CD8-positive, alpha-beta memory T cell (primary cell): ENCODE data around the gene ABCC4. TPM values are rescaled to one million over a fixed set of nuclear protein-coding genes. Genes with fewer than 3 reads are reported as not detected.

Source experiments
- CTCF ChIA-PET: fragments of 350-600 bp; sonication (Branson Sonifier 250); formaldehyde crosslinking; loops from one replicate; lab custom pipeline; 2021; ENCODE audit warnings: antibody characterized with exemption; lab: Charles Lee
- POLR2A ChIA-PET: fragments of 350-600 bp; sonication (Branson Sonifier 250); formaldehyde crosslinking; loops from one replicate; lab custom pipeline; 2021; ENCODE audit warnings: antibody characterized with exemption; lab: Charles Lee
- DNase-seq, 5 donors: peaks; one replicate each; pipeline versions ENCODE4 v3.0.0 to v3.0.0-alpha.2; 2020 to 2022; ENCODE audit warnings: mixed read lengths in 1 of 5
- H3K27ac ChIP-seq: one replicate; pipeline ENCODE4 v1.7.0; 2013; ENCODE audit warnings: low read depth, mild to moderate bottlenecking, low read length, moderate library complexity
- H3K27me3 ChIP-seq: 2 replicates; pipeline ENCODE4 v1.7.0; 2013; ENCODE audit warnings: low read length, mild to moderate bottlenecking; ENCODE audit not compliant: insufficient read depth, poor library complexity, severe bottlenecking
- H3K36me3 ChIP-seq: 2 replicates; pipeline ENCODE4 v1.7.0; 2013; ENCODE audit warnings: mild to moderate bottlenecking, low read length, moderate library complexity; ENCODE audit not compliant: insufficient read depth
- H3K4me1 ChIP-seq: 2 replicates; pipeline ENCODE4 v1.7.0; 2013; ENCODE audit warnings: mild to moderate bottlenecking, low read length, moderate library complexity; ENCODE audit not compliant: insufficient read depth
- H3K4me3 ChIP-seq: 2 replicates; pipeline ENCODE4 v1.7.0; 2013; ENCODE audit warnings: mild to moderate bottlenecking, low read length
- H3K9me3 ChIP-seq: 2 replicates; pipeline ENCODE4 v1.7.0; 2013; ENCODE audit warnings: mild to moderate bottlenecking, low read length
- H3K27ac Mint-ChIP-seq, 8 donors: one replicate each; pipeline ENCODE4 v1.8.0; 2020 to 2021; ENCODE audit warnings: mixed read lengths in 8 of 8, mild to moderate bottlenecking in 6 of 8, inconsistent platforms in 3 of 8, moderate library complexity in 3 of 8
- H3K27me3 Mint-ChIP-seq, 2 donors: one replicate each; pipeline ENCODE4 v1.8.0; 2020 to 2021; ENCODE audit warnings: mixed read lengths in 2 of 2, mild to moderate bottlenecking in 1 of 2, moderate library complexity in 1 of 2
- H3K36me3 Mint-ChIP-seq, 3 donors: one replicate each; pipeline ENCODE4 v1.8.0; 2020 to 2021; ENCODE audit warnings: mixed read lengths in 3 of 3, inconsistent platforms in 1 of 3, mild to moderate bottlenecking in 1 of 3
- H3K4me1 Mint-ChIP-seq, 3 donors: one replicate each; pipeline ENCODE4 v1.8.0; 2020 to 2021; ENCODE audit warnings: mixed read lengths in 3 of 3, inconsistent platforms in 1 of 3, mild to moderate bottlenecking in 1 of 3
- H3K4me3 Mint-ChIP-seq, 7 donors: one replicate each; pipeline ENCODE4 v1.8.0; 2020 to 2021; ENCODE audit warnings: mixed read lengths in 7 of 7, mild to moderate bottlenecking in 6 of 7, moderate library complexity in 4 of 7, inconsistent platforms in 2 of 7
- H3K9me3 Mint-ChIP-seq, 5 donors: one replicate each; pipeline ENCODE4 v1.8.0; 2020 to 2022; ENCODE audit warnings: mixed read lengths in 5 of 5, mild to moderate bottlenecking in 3 of 5, moderate library complexity in 2 of 5, inconsistent platforms in 1 of 5
- polyA plus RNA-seq: library from polyadenylated mRNA; unstranded; fragments of 300-500 nt; fragmentation: Illumina TruSeq; gene quantifications from one replicate; pipeline ENCODE4 v1.2.3, GENCODE V29; 2021
- total RNA-seq, 2 experiments: library from RNA; stranded (reverse); gene quantifications; one replicate each; pipeline ENCODE4 v1.2.3, GENCODE V29; 2021

The ABCC4 gene
- total and polyA plus RNA-seq, 3 experiments from 2014 or later, result 3.0 to 12.5 (median 11.2) TPM

- H3K36me3 ChIP-seq, result no peaks in the 10 kb centered on the region
- Mint-ChIP-seq H3K4me3 (no peak overlapping the region), H3K36me3 (peaks cover 29 to 69% (median 32%) of the 10 kb centered on the region in 3 donors), H3K4me1 (no peaks in the 10 kb centered on the region), H3K27me3 (no peaks in the 10 kb centered on the region), H3K9me3 (peaks cover 7 to 17% (median 11%) of the 10 kb centered on the region in 5 donors), H3K27ac (no peak overlapping the region)
- H3K27ac ChIP-seq, result no peak overlapping the region
- H3K9me3 ChIP-seq, result no peaks in the 10 kb centered on the region
- H3K27me3 ChIP-seq, result no peaks in the 10 kb centered on the region
- ChIA-PET POLR2A (no interaction called here), CTCF (no interaction called here)
- no peak overlapping the region for H3K4me3 ChIP-seq
- no peak for DNase-seq
- no peaks in the 10 kb centered on the region for H3K4me1 ChIP-seq
These were observed 201.7 kb downstream of the ABCC4 start for GRCh38 chr13:95099541-95099940.

GRCh38 chr13:95098916-95099315 is 202.3 kb downstream of the ABCC4 start:
- no peaks in the 10 kb centered on the region for H3K27me3 Mint-ChIP-seq
- peaks cover 7 to 19% (median 11%) of the 10 kb centered on the region in 5 donors for H3K9me3 Mint-ChIP-seq
- Histone ChIP-seq H3K4me1 (no peaks in the 10 kb centered on the region), H3K27ac (no peak overlapping the region), H3K4me3 (no peak overlapping the region), H3K36me3 (no peaks in the 10 kb centered on the region), H3K9me3 (no peaks in the 10 kb centered on the region), H3K27me3 (no peaks in the 10 kb centered on the region)
- H3K4me1 Mint-ChIP-seq, result no peaks in the 10 kb centered on the region
- CTCF ChIA-PET, result no interaction called here
- no peak overlapping the region for H3K4me3 Mint-ChIP-seq
- peak overlapping the region in 1 of 8 donors; percentile 47 for H3K27ac Mint-ChIP-seq
- POLR2A ChIA-PET, result no interaction called here
- no peak for DNase-seq
- H3K36me3 Mint-ChIP-seq, result peaks cover 28 to 73% (median 33%) of the 10 kb centered on the region in 3 donors

- no peak for DNase-seq
- Mint-ChIP-seq H3K9me3 (peaks cover 5 to 28% (median 7%) of the 10 kb centered on the region in 5 donors), H3K27me3 (no peaks in the 10 kb centered on the region), H3K4me3 (no peak overlapping the region), H3K27ac (no peak overlapping the region), H3K4me1 (peaks cover 0 to 2% (median 0%) of the 10 kb centered on the region in 3 donors), H3K36me3 (peaks cover 33 to 65% (median 36%) of the 10 kb centered on the region in 3 donors)
- H3K4me1 ChIP-seq, result no peaks in the 10 kb centered on the region
- H3K4me3 ChIP-seq, result no peak overlapping the region
- ChIA-PET CTCF (no interaction called here), POLR2A (no interaction called here)
- no peaks in the 10 kb centered on the region for H3K9me3 ChIP-seq
- no peaks in the 10 kb centered on the region for H3K36me3 ChIP-seq
- H3K27ac ChIP-seq, result no peak overlapping the region
- no peaks in the 10 kb centered on the region for H3K27me3 ChIP-seq
These were observed 209.5 kb downstream of the ABCC4 start for GRCh38 chr13:95091755-95092154.

GRCh38 chr13:95087746-95088305 is 213.4 kb downstream of the ABCC4 start:
- Histone ChIP-seq H3K27me3 (no peaks in the 10 kb centered on the region), H3K36me3 (no peaks in the 10 kb centered on the region), H3K4me1 (no peaks in the 10 kb centered on the region), H3K9me3 (no peaks in the 10 kb centered on the region), H3K4me3 (no peak overlapping the region), H3K27ac (no peak overlapping the region)
- peaks cover 1 to 7% (median 4%) of the 10 kb centered on the region in 5 donors for H3K9me3 Mint-ChIP-seq
- H3K36me3 Mint-ChIP-seq, result peaks cover 15 to 26% (median 19%) of the 10 kb centered on the region in 3 donors
- H3K27me3 Mint-ChIP-seq, result no peaks in the 10 kb centered on the region
- ChIA-PET CTCF (no interaction called here), POLR2A (no interaction called here)
- peaks cover 0 to 2% (median 0%) of the 10 kb centered on the region in 3 donors for H3K4me1 Mint-ChIP-seq
- DNase-seq, result no peak
- H3K27ac Mint-ChIP-seq, result no peak overlapping the region
- no peak overlapping the region for H3K4me3 Mint-ChIP-seq

GRCh38 chr13:95086761-95087160 is 214.5 kb downstream of the ABCC4 start:
- POLR2A ChIA-PET, result interaction anchor here (0.6 kb wide), 1 partner anchor 10 kb away, joined by 4 read pairs; no protein-coding TSS in a partner anchor
- Mint-ChIP-seq H3K27me3 (no peaks in the 10 kb centered on the region), H3K4me3 (no peak overlapping the region), H3K9me3 (peaks cover 0 to 2% (median 0%) of the 10 kb centered on the region in 5 donors), H3K36me3 (peaks cover 11 to 18% (median 16%) of the 10 kb centered on the region in 3 donors), H3K27ac (no peak overlapping the region), H3K4me1 (peaks cover 0 to 2% (median 0%) of the 10 kb centered on the region in 3 donors)
- no peak overlapping the region for H3K27ac ChIP-seq
- H3K4me3 ChIP-seq, result no peak overlapping the region
- no peaks in the 10 kb centered on the region for H3K27me3 ChIP-seq
- DNase-seq, result no peak
- CTCF ChIA-PET, result no interaction called here
- H3K36me3 ChIP-seq, result no peaks in the 10 kb centered on the region
- no peaks in the 10 kb centered on the region for H3K9me3 ChIP-seq
- no peaks in the 10 kb centered on the region for H3K4me1 ChIP-seq

GRCh38 chr13:95083758-95084157 is 217.5 kb downstream of the ABCC4 start:
- H3K9me3 Mint-ChIP-seq, result no peaks in the 10 kb centered on the region
- no peaks in the 10 kb centered on the region for H3K9me3 ChIP-seq
- H3K4me1 ChIP-seq, result no peaks in the 10 kb centered on the region
- H3K27me3 Mint-ChIP-seq, result no peaks in the 10 kb centered on the region
- ChIA-PET POLR2A (no interaction called here), CTCF (no interaction called here)
- no peak overlapping the region for H3K4me3 Mint-ChIP-seq
- H3K27ac ChIP-seq, result no peak overlapping the region
- H3K36me3 ChIP-seq, result no peaks in the 10 kb centered on the region
- DNase-seq, result no peak
- H3K36me3 Mint-ChIP-seq, result peaks cover 15 to 18% (median 15%) of the 10 kb centered on the region in 3 donors
- H3K4me3 ChIP-seq, result no peak overlapping the region
- no peaks in the 10 kb centered on the region for H3K27me3 ChIP-seq
- H3K27ac Mint-ChIP-seq, result no peak overlapping the region
- peaks cover 0 to 2% (median 0%) of the 10 kb centered on the region in 3 donors for H3K4me1 Mint-ChIP-seq

GRCh38 chr13:95083066-95083465 is 218.2 kb downstream of the ABCC4 start:
- Histone ChIP-seq H3K27ac (no peak overlapping the region), H3K36me3 (no peaks in the 10 kb centered on the region), H3K4me1 (no peaks in the 10 kb centered on the region), H3K4me3 (no peak overlapping the region), H3K9me3 (no peaks in the 10 kb centered on the region), H3K27me3 (no peaks in the 10 kb centered on the region)
- Mint-ChIP-seq H3K4me3 (no peak overlapping the region), H3K9me3 (no peaks in the 10 kb centered on the region), H3K4me1 (peaks cover 0 to 2% (median 0%) of the 10 kb centered on the region in 3 donors), H3K27ac (no peak overlapping the region), H3K36me3 (peaks cover 16 to 21% (median 18%) of the 10 kb centered on the region in 3 donors), H3K27me3 (no peaks in the 10 kb centered on the region)
- POLR2A ChIA-PET, result no interaction called here
- CTCF ChIA-PET, result no interaction called here
- DNase-seq, result no peak

GRCh38 chr13:95075506-95075905 is 225.7 kb downstream of the ABCC4 start:
- Histone ChIP-seq H3K4me3 (no peak overlapping the region), H3K4me1 (no peaks in the 10 kb centered on the region), H3K36me3 (peaks cover 13% of the 10 kb centered on the region), H3K27ac (no peak overlapping the region), H3K27me3 (no peaks in the 10 kb centered on the region), H3K9me3 (no peaks in the 10 kb centered on the region)
- Mint-ChIP-seq H3K27me3 (no peaks in the 10 kb centered on the region), H3K4me1 (no peaks in the 10 kb centered on the region), H3K9me3 (no peaks in the 10 kb centered on the region), H3K4me3 (no peak overlapping the region), H3K27ac (no peak overlapping the region), H3K36me3 (peaks cover 34 to 44% (median 41%) of the 10 kb centered on the region in 3 donors)
- DNase-seq, result no peak
- POLR2A ChIA-PET, result no interaction called here
- CTCF ChIA-PET, result no interaction called here
